Erythroblast (primary cell): Measurements from ENCODE around the gene MKX.

Experiments used
- DNase-seq, 2 experiments: peaks; one replicate each; lab custom pipeline; 2025; lab: John Stamatoyannopoulos, UW
- GATA1 ChIP-seq: IDR thresholded peaks from 2 replicates; pipeline ENCODE4 v1.6.1; 2011; ENCODE audit warnings: low read depth, mild to moderate bottlenecking, control low read depth, low read length, moderate library complexity
- POLR2A ChIP-seq: IDR thresholded peaks from 2 replicates; pipeline ENCODE4 v1.6.1; 2011; ENCODE audit warnings: mild to moderate bottlenecking, low read length

Gene MKX

GRCh38 chr10:27745732-27746396 lies at the start of gene MKX:
Gene MKX (minus strand): TSS chr10:27745819. CDS start chr10:27743415, 2,404 bp downstream.
- peak in 1 of 2 experiments; percentile 10 for DNase-seq
- TF ChIP-seq POLR2A: no peak
- no peak for TF ChIP-seq GATA1

- DNase-seq: peak in 1 of 2 experiments; percentile 4
- TF ChIP-seq POLR2A (no peak), GATA1 (no peak)
Observed at GRCh38 chr10:27794157-27794556, 48.5 kb upstream of the MKX start.

DNA sequence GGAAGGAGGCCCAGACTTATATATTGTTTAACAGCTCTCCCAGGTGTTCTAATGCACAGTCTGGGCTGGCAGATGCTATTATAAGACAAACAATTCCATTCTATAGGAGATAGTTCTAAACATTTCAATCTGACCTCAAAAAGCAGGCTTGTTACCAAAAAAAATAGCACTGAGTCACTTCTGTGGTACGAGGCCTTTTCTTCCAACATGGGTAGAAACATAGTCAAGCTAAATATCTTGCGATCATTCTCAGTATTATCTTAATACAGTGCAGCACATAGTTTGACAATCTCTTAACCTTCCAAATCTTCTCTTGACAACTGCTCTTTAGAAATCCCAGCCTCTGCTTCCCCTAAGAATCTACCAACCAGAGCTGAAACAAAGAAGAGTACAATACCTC lies 46.6 kb upstream of the MKX start:
- TF ChIP-seq GATA1: no peak
- no peak for TF ChIP-seq POLR2A

DNA sequence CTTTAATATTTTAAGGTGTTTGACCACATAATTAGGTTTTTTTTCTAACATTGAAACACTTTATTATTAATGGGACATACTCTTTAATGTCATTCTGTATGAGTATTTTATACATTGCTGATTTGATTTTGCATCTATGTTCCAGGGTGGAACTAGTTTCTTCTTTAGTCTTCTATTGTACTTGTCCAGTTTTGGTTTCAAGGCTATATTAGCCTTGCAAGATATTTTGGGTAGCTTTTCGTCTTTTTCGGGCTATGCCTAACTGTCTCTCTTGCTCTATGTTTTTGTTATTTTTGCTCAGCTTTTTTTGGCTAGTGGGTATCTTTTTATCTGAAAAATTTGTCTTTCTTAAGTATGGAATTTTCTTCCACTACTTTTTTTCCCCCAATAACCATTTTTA lies 38.7 kb upstream of the MKX start:
- no peak for DNase-seq
- TF ChIP-seq GATA1 (no peak), POLR2A (no peak)

More for the DNA sequence above, 46.6 kb upstream of the MKX start:
- DNase-seq: no peak

DNA sequence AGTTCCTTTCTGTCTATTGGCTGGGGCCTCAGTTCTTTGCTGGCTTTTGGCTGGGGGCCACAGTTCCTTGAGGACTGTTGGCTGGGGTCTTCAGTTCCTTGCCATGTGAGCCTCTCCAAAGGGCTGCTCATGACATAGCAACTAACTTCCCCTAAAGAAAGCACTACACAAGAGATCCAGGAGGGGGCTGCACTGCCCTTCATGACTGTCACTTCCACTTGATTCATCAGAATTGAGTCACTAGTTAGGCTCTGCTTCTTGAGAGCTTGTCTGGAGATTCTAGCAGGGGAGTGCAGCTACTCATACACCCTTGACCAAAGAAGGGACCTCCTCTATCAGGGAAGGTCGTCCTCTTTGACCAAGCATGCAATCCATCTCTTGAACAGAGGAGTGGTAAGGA lies 38.0 kb upstream of the MKX start:
- TF ChIP-seq GATA1: no peak
- no peak for TF ChIP-seq POLR2A
- DNase-seq: peak in 1 of 2 experiments; percentile 2

DNA sequence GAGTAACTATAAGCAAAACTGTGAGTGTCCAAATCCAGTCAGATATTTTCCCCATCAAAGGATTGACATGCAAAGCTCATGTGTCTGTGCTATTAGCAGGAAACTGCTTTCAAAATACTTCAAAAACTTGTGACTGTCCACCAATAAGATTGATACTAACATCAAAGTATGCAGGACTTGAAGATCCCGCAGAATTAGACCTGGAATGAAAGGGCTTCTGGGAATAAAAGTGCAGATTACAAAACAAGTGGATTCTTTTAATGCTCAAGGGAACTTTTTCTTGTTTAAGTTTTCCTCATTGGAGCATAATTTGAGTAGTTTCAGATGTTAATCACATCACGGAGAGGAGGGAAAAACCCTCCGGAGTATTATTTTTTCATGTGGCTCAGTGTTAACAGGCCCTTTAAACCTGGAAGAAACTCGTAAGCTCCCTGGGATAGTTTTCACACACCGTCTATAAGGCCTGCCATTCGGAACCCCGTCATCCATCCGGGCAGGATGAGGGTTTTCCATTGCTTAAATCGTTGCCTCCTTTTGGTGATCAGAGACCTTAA lies 33.9 kb upstream of the MKX start:
- no peak for DNase-seq
- TF ChIP-seq POLR2A (no peak), GATA1 (no peak)

- DNase-seq: no peak
- no peak for TF ChIP-seq POLR2A
- TF ChIP-seq GATA1: no peak
Observed at GRCh38 chr10:27774831-27775230, 29.2 kb upstream of the MKX start.

DNA sequence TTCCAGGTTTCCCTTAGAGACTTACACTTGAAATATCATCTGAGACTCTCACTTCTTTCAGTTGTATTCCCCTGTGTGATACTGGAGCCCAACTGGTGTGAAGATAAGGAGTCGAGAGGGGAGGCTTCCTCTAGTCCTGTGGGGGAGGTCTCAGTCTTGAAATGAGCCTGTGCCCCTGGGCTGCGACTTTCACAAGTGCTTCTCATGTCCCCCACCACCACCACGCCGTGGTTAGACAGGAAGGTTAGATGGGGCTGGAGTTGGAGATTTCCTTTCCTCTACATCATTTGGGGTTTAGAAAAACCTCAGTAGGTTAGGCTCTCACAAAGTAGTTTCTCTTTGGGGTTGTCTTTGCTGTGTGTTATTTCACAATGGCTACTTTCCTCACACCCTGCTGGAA lies 25.6 kb upstream of the MKX start:
- DNase-seq: no peak
- TF ChIP-seq GATA1: no peak
- TF ChIP-seq POLR2A: no peak

GRCh38 chr10:27770181-27770580 lies 24.6 kb upstream of the MKX start:
- no peak for TF ChIP-seq GATA1
- TF ChIP-seq POLR2A: no peak
- DNase-seq: no peak

- no peak for TF ChIP-seq POLR2A
- no peak for TF ChIP-seq GATA1
- no peak for DNase-seq
Observed at GRCh38 chr10:27760867-27761266, 15.2 kb upstream of the MKX start.

DNA sequence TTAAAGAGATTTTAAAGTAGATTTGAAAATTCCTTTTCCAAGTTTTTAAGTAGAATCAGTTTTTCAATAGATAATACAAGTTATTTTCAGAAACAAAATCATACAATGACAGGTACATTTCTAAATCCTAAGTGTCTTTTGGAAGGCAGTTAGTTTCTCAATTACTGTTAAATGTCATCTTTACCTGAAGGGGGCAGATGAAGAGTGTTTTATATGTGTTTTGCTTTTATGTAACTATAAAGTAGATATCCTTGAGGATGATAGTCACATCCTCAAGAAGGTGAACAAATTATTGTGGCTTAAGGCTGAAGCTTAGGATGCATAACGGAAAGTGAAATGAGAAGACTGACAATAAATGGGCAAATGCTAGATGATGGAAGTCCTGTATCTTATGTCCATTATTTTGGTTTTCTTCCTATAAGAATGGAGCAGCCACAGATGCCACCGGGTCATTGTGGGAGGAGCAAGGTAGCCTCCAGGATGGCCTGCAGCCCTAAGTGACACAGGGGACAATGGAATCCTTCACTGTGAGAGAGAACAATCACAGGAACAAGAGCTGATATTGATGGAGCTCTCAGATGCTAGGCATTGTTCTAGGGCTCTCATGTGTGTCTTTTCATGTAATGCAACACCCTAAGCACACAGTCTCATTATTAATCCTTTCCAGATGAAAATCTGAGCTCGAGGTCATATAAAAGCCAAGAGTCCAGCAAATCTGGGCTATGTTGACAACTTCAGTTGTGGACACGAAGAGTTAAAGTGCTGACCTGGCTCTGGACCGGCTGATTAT lies 14.1 kb upstream of the MKX start:
- no peak for DNase-seq
- TF ChIP-seq GATA1: no peak
- no peak for TF ChIP-seq POLR2A

GRCh38 chr10:27752673-27753237 lies 7.1 kb upstream of the MKX start:
- DNase-seq: no peak

DNA sequence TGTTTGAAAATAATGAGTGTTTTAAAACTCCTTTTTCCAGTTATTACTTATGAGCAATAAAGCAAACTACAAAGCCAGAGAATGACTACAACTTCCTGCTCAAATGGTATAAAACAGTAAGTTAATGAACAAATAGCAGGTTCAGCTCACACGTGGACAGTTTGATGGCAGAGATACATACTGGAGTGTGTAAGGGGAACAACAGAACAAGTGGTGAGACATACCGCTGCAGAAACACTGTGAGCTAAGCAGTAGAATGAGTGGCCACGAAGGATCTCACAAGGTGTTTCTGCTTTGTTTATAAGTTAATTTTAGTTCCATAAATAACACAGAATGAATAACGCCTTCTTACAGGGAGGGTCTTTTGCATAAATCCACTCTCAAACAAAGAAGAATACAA lies 3.0 kb upstream of the MKX start:
- TF ChIP-seq GATA1 (no peak), POLR2A (no peak)
- DNase-seq: no peak

More at GRCh38 chr10:27752673-27753237, 7.1 kb upstream of the MKX start:
- TF ChIP-seq GATA1 (no peak), POLR2A (no peak)

- TF ChIP-seq GATA1 (no peak), POLR2A (no peak)
- peak in 1 of 2 experiments; percentile 1 for DNase-seq
Observed at GRCh38 chr10:27747096-27747451, 1.5 kb upstream of the MKX start.
